Hematopoietic multipotent progenitor cell (in vitro differentiated cells): ENCODE results near the gene DNM1. TPM values are rescaled to one million over a fixed set of nuclear protein-coding genes. Genes with fewer than 3 reads are reported as not detected.

Experiments used
- DNase-seq, 3 donors: peaks; one replicate each; pipeline ENCODE4 v3.0.0-alpha.2; 2011 to 2015; ENCODE audit warnings: low read depth in 2 of 3, low spot score in 2 of 3
- total RNA-seq: library from RNA; depleted of rRNA; stranded (reverse); fragments of >200 nt; gene quantifications from one replicate; pipeline ENCODE4 v1.2.3, GENCODE V29; 2012

Gene DNM1
- total RNA-seq, 1 donor, result 11.0 TPM

DNA sequence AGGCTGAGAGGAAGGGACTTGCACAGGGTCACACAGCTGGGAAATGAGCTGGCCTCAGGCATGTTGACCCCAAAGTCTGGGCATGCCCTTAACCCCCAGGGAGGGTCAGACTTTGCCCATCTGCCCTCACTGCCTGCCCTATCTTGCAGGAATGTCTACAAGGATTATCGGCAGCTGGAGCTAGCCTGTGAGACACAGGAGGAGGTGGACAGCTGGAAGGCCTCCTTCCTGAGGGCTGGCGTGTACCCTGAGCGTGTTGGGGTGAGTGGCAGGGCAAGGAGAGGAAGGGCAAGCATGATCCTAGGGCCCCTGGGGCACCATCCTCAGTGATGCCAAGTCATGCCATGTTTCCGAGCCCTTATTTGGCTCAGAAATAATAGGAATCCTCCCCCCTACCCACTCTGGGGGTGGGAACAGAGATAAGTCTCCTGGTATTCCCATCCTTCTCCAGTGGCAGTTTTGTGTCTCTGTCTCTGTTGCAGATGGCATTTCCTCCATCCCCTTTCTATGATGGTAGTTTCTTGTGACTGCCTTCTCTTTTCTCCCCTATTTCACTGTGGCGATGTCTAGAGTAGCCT is 44.1 kb downstream of the DNM1 start:
- no peak for DNase-seq

DNA sequence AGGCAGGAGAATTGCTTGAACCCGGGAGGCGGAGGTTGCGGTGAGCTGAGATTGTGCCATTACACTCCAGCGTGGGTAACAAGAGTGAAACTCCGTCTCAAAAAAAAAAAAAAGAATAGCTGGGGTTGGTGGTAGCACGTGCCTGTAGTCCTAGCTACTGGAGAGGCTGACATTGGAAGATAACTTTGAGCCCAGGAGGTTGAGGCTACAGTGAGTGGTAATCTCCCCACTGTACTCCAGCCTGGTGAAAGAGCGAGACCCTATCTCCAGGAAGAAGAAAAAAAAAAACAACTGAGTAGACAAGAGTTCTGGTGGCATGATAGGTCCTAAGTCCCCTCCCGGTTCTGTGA is 46.4 kb downstream of the DNM1 start:
- peak in 2 of 3 donors; percentile 39 to 40 for DNase-seq

DNA sequence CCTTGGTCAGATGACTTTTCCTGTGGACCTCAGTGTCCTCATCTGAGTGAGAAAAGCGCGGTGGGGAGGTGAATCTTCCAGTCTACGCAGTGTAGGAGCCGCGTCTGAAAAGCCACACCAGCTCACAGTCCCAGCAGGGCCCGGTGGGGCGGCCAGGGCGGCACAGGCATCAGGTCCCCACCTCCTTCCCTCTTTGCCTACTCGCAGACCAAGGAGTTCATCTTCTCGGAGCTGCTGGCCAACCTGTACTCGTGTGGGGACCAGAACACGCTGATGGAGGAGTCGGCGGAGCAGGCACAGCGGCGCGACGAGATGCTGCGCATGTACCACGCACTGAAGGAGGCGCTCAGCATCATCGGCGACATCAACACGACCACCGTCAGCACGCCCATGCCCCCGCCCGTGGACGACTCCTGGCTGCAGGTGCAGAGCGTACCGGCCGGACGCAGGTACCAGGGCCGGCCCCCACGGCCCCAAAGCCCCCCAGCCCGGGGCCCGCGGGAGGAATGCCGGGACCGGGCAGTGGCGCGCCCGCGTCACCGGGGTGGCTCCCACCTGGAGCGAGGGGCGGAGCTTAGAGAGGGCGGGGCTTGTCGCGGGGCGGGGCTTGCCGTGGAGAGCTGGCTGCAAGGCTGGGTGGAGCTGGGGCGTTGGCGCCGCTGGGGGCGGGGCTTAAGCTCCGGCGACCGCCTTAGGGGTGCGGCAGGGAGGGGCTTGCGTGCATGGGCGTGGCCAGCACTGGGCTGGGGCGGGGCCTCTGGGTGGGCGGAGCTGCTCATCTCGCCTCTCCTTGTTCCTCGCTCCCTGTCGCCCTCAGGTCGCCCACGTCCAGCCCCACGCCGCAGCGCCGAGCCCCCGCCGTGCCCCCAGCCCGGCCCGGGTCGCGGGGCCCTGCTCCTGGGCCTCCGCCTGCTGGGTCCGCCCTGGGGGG is 47.0 kb downstream of the DNM1 start:
- peak; percentile 90 to 97 (median 92) for DNase-seq

- no peak for DNase-seq
Measured at GRCh38 chr9:128250839-128251731, 47.9 kb downstream of the DNM1 start.

DNA sequence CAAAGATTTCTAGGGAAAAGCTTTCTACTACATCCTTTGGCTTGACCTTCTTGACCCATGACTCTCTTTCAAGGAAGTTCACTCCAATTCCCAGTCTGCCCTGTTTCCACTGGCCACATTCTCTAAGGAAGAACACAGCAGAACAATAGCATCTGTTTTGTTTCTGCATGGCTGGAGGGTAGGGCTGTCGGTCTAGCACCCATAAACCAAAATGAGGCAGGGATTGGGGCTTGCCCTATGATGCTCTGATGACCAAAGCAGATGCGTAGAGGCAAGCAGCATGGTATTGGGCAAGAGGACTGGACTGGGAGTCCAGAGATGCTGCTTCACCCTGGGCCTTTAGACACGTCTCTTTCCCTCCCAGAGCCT is 48.5 kb downstream of the DNM1 start:
- DNase-seq, result no peak

DNA sequence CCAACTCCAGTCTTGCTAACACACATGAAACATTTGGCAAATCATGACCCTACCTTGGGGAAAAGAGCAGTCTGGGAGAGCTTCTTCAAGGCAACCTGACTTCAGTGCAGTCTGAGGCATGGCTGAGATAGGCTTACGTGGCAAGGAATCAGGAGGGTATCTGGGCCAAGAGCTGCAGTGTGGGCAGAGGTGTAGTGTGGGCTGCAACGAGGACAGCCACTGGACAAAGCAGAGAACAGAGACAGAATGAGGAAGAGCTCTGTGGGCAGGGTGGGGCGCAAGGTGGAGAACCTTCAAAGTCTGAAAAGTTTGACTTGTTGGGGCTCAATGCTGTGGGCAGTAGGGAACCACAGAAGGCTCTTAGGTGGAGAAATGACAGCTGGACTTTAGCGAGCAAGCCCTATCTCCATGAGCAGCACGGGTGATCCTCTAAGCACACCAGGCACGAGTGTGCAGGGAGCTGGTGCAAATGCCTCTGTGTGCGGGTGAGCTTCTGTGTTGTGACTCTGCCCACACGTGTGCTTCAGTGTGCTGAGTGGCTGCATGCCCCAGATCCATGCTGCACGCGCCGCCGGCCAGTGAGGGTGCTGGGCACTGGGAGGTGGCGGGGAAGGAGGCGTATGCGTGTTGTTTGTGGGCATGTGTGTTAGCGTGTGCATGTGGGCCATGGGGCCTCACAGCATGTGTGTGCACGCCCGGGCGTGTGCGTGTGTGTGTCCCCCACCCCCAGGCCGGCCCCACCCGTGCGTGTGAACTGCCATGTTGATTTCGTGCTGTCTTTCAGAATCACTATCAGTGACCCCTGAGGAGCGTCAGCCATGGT is 49.3 kb downstream of the DNM1 start:
- no peak for DNase-seq

- no peak for DNase-seq
Measured at GRCh38 chr9:128253140-128253990, 50.2 kb downstream of the DNM1 start.

DNA sequence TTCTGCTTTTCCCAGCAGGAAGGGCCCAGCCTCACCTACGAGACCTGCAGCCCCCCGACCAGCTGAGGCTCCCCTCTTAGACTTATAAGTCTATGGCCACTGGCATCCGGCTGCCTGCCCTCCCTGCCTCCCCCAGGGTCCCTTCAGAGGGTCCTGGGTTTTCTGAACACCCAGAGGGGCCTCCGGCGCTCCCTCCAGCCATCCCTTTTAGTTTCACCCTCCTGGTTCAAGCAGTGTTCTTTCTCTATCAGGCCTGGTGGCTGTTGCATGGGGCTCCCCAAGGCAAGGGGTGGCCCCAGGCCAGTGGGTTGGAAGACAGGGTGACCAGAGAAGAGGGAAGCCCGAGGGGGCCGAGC is 50.8 kb downstream of the DNM1 start:
- DNase-seq, result no peak

DNA sequence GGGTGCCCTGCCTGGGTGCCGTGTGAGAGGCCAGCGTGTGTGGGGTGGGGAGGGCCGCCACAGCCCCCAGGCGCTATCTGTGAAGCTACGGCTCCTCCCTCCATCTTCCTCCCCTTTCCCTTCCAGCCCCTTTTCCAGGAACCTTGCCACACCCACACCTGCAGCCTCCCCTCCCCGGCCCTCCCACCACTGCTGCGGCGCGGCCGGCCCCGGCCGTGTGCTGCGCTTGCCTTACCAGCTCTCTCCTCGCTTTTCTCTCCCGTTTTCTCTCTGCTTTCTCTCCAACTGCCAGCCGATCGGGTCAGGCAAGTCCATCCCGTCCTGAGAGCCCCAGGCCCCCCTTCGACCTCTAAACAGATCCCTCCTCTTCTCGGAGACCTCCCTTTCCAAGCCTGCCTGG is 51.2 kb downstream of the DNM1 start:
- DNase-seq, result no peak

- DNase-seq, result peak in 2 of 3 donors; percentile 61 to 73
Measured at GRCh38 chr9:128254855-128255759, 51.9 kb downstream of the DNM1 start.

DNA sequence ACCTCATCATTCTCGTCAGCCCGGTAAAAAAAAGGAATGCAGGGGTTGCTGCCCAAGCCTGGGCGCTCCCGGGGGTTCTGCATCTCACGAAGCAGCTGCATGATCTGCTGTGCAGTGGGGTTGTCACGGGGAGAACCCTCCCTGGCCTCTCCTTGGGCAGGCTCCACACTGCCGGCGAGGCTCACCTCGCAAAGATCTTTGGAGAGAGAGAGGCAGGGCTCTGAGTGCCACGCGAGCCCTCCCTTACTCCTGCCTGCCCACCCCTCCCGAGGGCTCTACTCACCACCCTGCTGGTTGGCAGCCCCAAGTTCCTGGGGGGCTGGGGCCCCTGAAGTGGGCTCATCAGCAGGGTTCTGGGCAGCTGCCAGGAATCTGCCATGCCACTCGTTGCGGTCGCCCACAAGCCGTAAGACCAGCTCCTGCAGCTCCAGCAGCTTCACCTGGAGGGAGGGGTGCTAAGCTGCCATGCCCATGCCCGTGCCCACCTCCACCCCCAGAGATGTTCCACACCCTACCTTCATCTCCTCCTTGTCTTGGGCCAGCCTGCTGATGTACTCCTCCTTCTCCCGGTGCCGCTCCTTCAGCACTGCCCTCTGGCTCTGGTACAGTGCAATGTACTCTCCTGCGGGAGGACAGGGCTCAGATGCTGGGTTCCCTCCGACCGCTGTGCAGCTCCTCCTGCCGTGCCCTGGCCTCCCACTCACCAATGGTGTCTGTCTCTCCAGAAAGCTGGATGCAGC is 54.1 kb downstream of the DNM1 start:
- DNase-seq, result no peak

GRCh38 chr9:128257907-128258306 is 54.7 kb downstream of the DNM1 start:
- no peak for DNase-seq

DNA sequence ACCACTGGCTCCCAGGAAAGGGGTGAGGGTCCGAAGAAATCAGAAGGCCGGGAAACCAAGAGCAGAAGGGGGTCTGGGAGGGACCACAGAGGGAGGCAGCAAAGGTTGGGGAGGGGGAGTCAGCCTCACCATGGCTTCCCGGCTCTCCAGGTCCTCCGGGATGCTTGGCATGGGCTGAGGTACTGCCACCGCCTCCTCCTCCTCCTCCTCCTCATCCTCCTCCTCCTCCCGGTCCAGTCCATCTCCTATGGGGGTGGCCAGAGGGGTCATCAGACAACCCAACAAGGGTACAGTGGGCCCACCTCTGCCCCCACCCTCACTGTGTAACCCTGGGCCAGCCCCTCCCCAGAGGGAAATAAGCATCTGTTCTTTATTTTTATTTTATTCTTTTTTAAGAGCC is 55.1 kb downstream of the DNM1 start:
- no peak for DNase-seq

DNA sequence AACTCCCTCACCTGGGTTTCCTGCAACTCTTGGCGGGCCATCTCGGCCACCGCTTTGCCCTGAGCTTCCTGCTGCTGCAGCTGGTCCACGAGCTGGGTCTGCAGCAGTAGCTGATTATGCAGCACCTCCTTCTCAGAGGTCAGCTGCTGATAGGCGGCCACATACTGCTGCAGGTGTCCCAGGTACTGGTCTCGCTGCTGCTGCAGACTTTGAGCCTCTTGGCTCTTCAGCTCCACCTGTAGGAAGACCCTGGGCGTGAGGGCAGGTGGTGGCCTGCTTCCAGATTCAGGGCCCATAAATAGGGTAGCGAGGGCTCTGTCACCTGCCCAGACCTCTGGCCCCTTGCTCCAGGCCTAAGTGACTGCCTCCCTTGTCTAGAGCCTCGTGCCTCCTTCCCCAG is 56.0 kb downstream of the DNM1 start:
- DNase-seq, result no peak

DNA sequence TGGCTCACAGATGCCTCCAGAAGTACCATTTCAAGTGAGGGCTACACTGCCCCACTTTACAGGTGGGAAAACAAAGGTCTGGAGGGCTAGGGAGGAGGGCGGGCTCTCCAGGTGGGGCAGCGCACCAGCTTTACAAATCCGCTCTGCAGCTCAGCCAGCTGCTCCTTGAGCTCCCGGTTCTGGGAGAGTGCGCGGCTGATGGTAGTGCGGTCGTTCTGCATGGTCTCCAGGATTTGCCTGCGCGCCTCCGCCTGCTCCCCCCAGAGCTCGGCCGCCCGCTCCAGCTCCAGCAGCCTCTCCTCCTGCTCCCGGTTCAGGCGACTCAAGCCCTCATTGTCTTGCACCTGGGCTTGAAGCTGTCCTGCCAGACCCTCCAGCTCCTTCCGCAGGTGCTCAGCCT is 57.2 kb downstream of the DNM1 start:
- DNase-seq, result no peak

DNA sequence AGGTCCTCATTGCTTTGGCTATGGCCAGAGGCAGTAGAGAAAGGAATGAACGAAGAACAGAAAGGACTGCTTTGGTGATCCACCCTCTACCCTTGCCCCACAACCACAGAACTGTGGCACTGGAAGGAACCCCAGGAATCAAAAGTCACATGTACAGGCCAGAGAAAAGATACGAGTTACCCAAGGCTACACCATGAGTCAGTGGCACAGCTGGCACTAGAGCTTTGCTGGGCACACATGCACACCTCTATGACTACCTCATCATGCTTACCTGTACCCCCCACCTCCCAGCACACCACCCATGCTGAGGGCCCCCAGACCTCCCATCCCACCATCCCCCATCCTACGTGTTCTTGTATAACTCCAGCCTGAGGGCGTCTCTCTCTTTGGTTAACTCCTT is 59.5 kb downstream of the DNM1 start:
- DNase-seq, result no peak

GRCh38 chr9:128265348-128265847 is 62.2 kb downstream of the DNM1 start:
- DNase-seq, result no peak
